Bronchial epithelial cell (primary cell): ENCODE data around the gene FAM120A. TPM values are rescaled to one million over a fixed set of nuclear protein-coding genes. Genes with fewer than 3 reads are reported as not detected.

ENCODE experiments used
- DNase-seq: peaks from one replicate; pipeline ENCODE4 v3.0.0-alpha.2; 2010; ENCODE audit warnings: low read depth
- FAIRE-seq: peaks from 2 replicates; lab custom pipeline; 2011; peaks lifted over from hg19 to GRCh38; lab: Jason Lieb, UNC
- H3K27me3 ChIP-seq: 2 replicates; pipeline ENCODE4 v1.5.1; 2011; ENCODE audit warnings: low read length; ENCODE audit not compliant: control insufficient read depth, insufficient read depth
- H3K36me3 ChIP-seq: 2 replicates; pipeline ENCODE4 v1.5.1; 2011; ENCODE audit warnings: low read length; ENCODE audit not compliant: control insufficient read depth, insufficient read depth
- H3K4me3 ChIP-seq: 2 replicates; pipeline ENCODE4 v1.5.1; 2011; ENCODE audit warnings: mild to moderate bottlenecking, low read depth, low read length, control low read depth
- CTCF ChIP-seq: IDR thresholded peaks from 2 replicates; pipeline ENCODE4 v1.5.1; 2011; ENCODE audit warnings: mild to moderate bottlenecking, moderate library complexity, low read length, control low read depth, inconsistent platforms; ENCODE audit not compliant: insufficient read depth, severe bottlenecking
- total RNA-seq: library from RNA; depleted of rRNA; stranded (reverse); fragments of >200 nt; gene quantifications from 2 replicates; pipeline ENCODE4 v1.2.1, GENCODE V29; 2014

The FAM120A gene
- total RNA-seq, 1 donor from 2014 or later, result 69.0 TPM

- H3K36me3 ChIP-seq, result peaks cover 27% of the 10 kb centered on the region
- no peak overlapping the region for H3K4me3 ChIP-seq
- no peak for TF ChIP-seq CTCF
- H3K27me3 ChIP-seq, result no peaks in the 10 kb centered on the region
- no peak for DNase-seq
- FAIRE-seq, result no peak
These were observed 82.4 kb downstream of the FAM120A start for GRCh38 chr9:93533863-93534262.

- FAIRE-seq, result no peak
- H3K36me3 ChIP-seq, result peaks cover 30% of the 10 kb centered on the region
- no peak for DNase-seq
- no peak for TF ChIP-seq CTCF
- H3K4me3 ChIP-seq, result no peak overlapping the region
- no peaks in the 10 kb centered on the region for H3K27me3 ChIP-seq
These were observed 84.7 kb downstream of the FAM120A start for GRCh38 chr9:93536167-93536566.

- Histone ChIP-seq H3K4me3 (no peak overlapping the region), H3K27me3 (no peaks in the 10 kb centered on the region), H3K36me3 (peaks cover 30% of the 10 kb centered on the region)
- no peak for DNase-seq
- FAIRE-seq, result no peak
- TF ChIP-seq CTCF, result no peak
These were observed 85.4 kb downstream of the FAM120A start for GRCh38 chr9:93536874-93537273.

GRCh38 chr9:93540305-93540704 lies 88.8 kb downstream of the FAM120A start:
- TF ChIP-seq CTCF, result no peak
- FAIRE-seq (no peak), DNase-seq (no peak)
- H3K4me3 ChIP-seq, result no peak overlapping the region
- peaks cover 18% of the 10 kb centered on the region for H3K36me3 ChIP-seq
- no peaks in the 10 kb centered on the region for H3K27me3 ChIP-seq

- Histone ChIP-seq H3K36me3 (peaks cover 18% of the 10 kb centered on the region), H3K27me3 (no peaks in the 10 kb centered on the region), H3K4me3 (no peak overlapping the region)
- no peak for TF ChIP-seq CTCF
- DNase-seq, result no peak
- no peak for FAIRE-seq
These were observed 89.5 kb downstream of the FAM120A start for GRCh38 chr9:93541005-93541404.
